Upper lobe of left lung (tissue), 4 donors: ENCODE measurements around the gene TMC6.

Source experiments
- CTCF ChIP-seq, 6 experiments: fragments of 450-650 bp in 4 of 6; fragments of 200-600 bp in 2 of 6; sonication (generic) in 2 of 6; IDR thresholded peaks; one replicate each; pipeline ENCODE4 v1.5.1; 2016 to 2019; ENCODE audit warnings: antibody characterized with exemption in 6 of 6
- EP300 ChIP-seq, 4 donors: sonication (generic); formaldehyde crosslinking; IDR thresholded peaks; one replicate each; pipeline ENCODE4 v1.5.1; 2017; ENCODE audit warnings: antibody characterized with exemption in 4 of 4, control low read depth in 2 of 4
- POLR2A ChIP-seq, 4 donors: fragments of 450-650 bp; IDR thresholded peaks; one replicate each; pipeline ENCODE4 v1.5.1; 2016 to 2017; ENCODE audit warnings: antibody characterized with exemption in 4 of 4, mild to moderate bottlenecking in 2 of 4

GRCh38 chr17:78132767-78133178 is 4.2 kb upstream of the TMC6 start:
- TF ChIP-seq CTCF (IDR thresholded peaks at IDR 0.05) = no peak
- no peak for TF ChIP-seq EP300 (IDR thresholded peaks at IDR 0.05)
- TF ChIP-seq POLR2A (IDR thresholded peaks at IDR 0.05) = no peak
